WTC11 (cell line): Measurements from ENCODE around the gene MLST8.

Source experiments
- EMX1 ChIP-seq: fragments of 250-450 bp; sonication (Bioruptor Pico); IDR thresholded peaks from 2 replicates; pipeline ENCODE4 v1.8.0; 2021; ENCODE audit warnings: mild to moderate bottlenecking
- JUN ChIP-seq: sonication (generic); formaldehyde crosslinking; IDR thresholded peaks from 2 replicates; pipeline ENCODE4 v1.8.0; 2023; ENCODE audit warnings: mild to moderate bottlenecking, missing genetic modification reagents
- NFYB ChIP-seq: sonication (generic); formaldehyde crosslinking; conservative IDR thresholded peaks from 2 replicates; pipeline ENCODE4 v1.8.0; 2022; ENCODE audit warnings: low read depth, missing genetic modification reagents
- NR2C2 ChIP-seq: sonication (generic); formaldehyde crosslinking; IDR thresholded peaks from 2 replicates; pipeline ENCODE4 v1.8.0; 2022; ENCODE audit warnings: mild to moderate bottlenecking, missing genetic modification reagents
- RELA ChIP-seq: sonication (generic); formaldehyde crosslinking; IDR thresholded peaks from 2 replicates; pipeline ENCODE4 v1.8.1; 2022; ENCODE audit warnings: missing genetic modification reagents, mild to moderate bottlenecking, borderline replicate concordance
- TEAD4 ChIP-seq: sonication (generic); formaldehyde crosslinking; IDR thresholded peaks from 2 replicates; pipeline ENCODE4 v1.8.0; 2022; ENCODE audit warnings: mild to moderate bottlenecking, missing genetic modification reagents
- ZBTB21 ChIP-seq: sonication (generic); formaldehyde crosslinking; IDR thresholded peaks from 2 replicates; pipeline ENCODE4 v1.8.1; 2023; ENCODE audit warnings: mild to moderate bottlenecking, missing genetic modification reagents, borderline replicate concordance
- ZNF138 ChIP-seq: sonication (generic); formaldehyde crosslinking; conservative IDR thresholded peaks from 2 replicates; pipeline ENCODE4 v1.8.1; 2022; ENCODE audit warnings: mild to moderate bottlenecking, moderate library complexity, missing genetic modification reagents
- TF ChIP-seq, protein P1 (sequence below): sonication (generic); formaldehyde crosslinking; IDR thresholded peaks from 2 replicates; pipeline ENCODE4 v1.8.1; 2023; ENCODE audit warnings: mild to moderate bottlenecking, missing genetic modification reagents, moderate library complexity
- TF ChIP-seq, protein P2 (sequence below): sonication (generic); formaldehyde crosslinking; IDR thresholded peaks from 2 replicates; pipeline ENCODE4 v1.8.0; 2022; ENCODE audit warnings: mild to moderate bottlenecking, missing genetic modification reagents
- TF ChIP-seq, protein P3 (sequence below): fragments of 200-600 bp; IDR thresholded peaks from 2 replicates; pipeline ENCODE4 v1.8.0; 2022; ENCODE audit warnings: antibody characterized with exemption
- TF ChIP-seq, protein P4 (sequence below): sonication (generic); formaldehyde crosslinking; IDR thresholded peaks from 2 replicates; pipeline ENCODE4 v1.8.1; 2022; ENCODE audit warnings: low read depth, missing genetic modification reagents, borderline replicate concordance

DNA sequence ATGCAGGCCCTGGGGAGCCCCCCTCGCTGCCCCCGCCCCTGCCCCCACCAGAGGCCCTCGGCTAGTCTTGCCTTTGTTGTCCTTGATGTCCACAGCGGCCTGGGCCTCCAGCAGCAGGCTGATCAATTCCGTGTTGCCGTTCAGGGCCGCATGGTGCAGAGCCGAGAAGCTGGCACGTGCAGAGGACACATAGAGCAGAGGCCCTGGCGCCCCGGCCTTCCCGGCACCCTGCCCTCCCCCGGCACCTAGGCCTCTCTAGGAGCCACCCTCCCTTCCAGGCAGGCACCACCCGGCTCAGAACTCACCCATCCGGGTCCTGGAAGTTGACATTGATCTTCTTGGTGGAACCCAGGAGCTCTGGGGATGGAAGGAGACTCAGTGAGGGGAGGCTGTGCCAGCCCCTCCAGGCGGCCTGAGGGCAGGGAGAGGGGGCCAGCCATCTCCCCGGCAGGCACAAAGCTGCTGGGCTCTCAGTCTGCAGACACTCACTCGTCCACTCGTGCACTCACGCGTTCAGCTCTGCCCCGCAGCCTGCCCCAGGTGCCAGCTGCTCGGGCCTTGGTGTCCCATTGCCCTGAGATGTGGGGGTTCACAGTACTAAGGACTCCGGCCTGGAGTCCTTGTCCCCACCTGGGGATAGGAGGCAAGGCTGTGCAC lies 15.1 kb upstream of the MLST8 start:
- TF ChIP-seq NFYB (CRISPR knock-in tag) (no peak), JUN (CRISPR knock-in tag) (no peak), EMX1 (CRISPR knock-in tag) (no peak), TEAD4 (CRISPR knock-in tag) (no peak), NR2C2 (CRISPR knock-in tag) (no peak), RELA (CRISPR knock-in tag) (no peak), ZNF138 (CRISPR knock-in tag) (no peak), ZBTB21 (CRISPR knock-in tag) (no peak)
- TF ChIP-seq, protein P1, sequence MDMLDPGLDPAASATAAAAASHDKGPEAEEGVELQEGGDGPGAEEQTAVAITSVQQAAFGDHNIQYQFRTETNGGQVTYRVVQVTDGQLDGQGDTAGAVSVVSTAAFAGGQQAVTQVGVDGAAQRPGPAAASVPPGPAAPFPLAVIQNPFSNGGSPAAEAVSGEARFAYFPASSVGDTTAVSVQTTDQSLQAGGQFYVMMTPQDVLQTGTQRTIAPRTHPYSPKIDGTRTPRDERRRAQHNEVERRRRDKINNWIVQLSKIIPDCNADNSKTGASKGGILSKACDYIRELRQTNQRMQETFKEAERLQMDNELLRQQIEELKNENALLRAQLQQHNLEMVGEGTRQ (CRISPR knock-in tag), result no peak
- TF ChIP-seq, protein P2, sequence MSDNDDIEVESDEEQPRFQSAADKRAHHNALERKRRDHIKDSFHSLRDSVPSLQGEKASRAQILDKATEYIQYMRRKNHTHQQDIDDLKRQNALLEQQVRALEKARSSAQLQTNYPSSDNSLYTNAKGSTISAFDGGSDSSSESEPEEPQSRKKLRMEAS (CRISPR knock-in tag), result no peak
- TF ChIP-seq, protein P3, sequence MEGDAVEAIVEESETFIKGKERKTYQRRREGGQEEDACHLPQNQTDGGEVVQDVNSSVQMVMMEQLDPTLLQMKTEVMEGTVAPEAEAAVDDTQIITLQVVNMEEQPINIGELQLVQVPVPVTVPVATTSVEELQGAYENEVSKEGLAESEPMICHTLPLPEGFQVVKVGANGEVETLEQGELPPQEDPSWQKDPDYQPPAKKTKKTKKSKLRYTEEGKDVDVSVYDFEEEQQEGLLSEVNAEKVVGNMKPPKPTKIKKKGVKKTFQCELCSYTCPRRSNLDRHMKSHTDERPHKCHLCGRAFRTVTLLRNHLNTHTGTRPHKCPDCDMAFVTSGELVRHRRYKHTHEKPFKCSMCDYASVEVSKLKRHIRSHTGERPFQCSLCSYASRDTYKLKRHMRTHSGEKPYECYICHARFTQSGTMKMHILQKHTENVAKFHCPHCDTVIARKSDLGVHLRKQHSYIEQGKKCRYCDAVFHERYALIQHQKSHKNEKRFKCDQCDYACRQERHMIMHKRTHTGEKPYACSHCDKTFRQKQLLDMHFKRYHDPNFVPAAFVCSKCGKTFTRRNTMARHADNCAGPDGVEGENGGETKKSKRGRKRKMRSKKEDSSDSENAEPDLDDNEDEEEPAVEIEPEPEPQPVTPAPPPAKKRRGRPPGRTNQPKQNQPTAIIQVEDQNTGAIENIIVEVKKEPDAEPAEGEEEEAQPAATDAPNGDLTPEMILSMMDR, result no peak
- TF ChIP-seq, protein P4, sequence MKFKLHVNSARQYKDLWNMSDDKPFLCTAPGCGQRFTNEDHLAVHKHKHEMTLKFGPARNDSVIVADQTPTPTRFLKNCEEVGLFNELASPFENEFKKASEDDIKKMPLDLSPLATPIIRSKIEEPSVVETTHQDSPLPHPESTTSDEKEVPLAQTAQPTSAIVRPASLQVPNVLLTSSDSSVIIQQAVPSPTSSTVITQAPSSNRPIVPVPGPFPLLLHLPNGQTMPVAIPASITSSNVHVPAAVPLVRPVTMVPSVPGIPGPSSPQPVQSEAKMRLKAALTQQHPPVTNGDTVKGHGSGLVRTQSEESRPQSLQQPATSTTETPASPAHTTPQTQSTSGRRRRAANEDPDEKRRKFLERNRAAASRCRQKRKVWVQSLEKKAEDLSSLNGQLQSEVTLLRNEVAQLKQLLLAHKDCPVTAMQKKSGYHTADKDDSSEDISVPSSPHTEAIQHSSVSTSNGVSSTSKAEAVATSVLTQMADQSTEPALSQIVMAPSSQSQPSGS (CRISPR knock-in tag), result no peak
